Adrenal gland (tissue), 12 donors: ENCODE measurements around the gene PPP1R16B. TPM values are rescaled to one million over a fixed set of nuclear protein-coding genes. Genes with fewer than 3 reads are reported as not detected.

Experiments
- DNase-seq, 7 donors: peaks; one replicate each; pipeline ENCODE4 v3.0.0-alpha.2; 2019 to 2020
- H3K27ac ChIP-seq, 5 donors: fragments of 200-600 bp; sonication (generic) in 4 of 5; 1 replicate in 3 of 5; 2 replicates in 2 of 5; pipeline versions ENCODE4 v1.5.1 to v1.8.0; 2016 to 2020; ENCODE audit warnings: mild to moderate bottlenecking in 1 of 5
- H3K27me3 ChIP-seq: fragments of 200-600 bp; 2 replicates; pipeline ENCODE4 v1.8.0; 2021
- H3K36me3 ChIP-seq, 2 donors: fragments of 200-600 bp; replicated peaks in 1 of 2; 1 replicate in 1 of 2; 2 replicates in 1 of 2; pipeline versions ENCODE4 v1.5.1 to v1.8.0; 2018 to 2022
- H3K4me1 ChIP-seq, 2 donors: fragments of 200-600 bp; replicated peaks in 1 of 2; 1 replicate in 1 of 2; 2 replicates in 1 of 2; pipeline versions ENCODE4 v1.5.1 to v1.8.0; 2018 to 2021
- H3K4me3 ChIP-seq, 4 donors: fragments of 200-600 bp; sonication (generic) in 3 of 4; one replicate each; pipeline ENCODE4 v1.5.1; 2016 to 2018
- H3K9me3 ChIP-seq, 3 donors: fragments of 200-600 bp; sonication (generic) in 1 of 3; replicated peaks in 1 of 3; 1 replicate in 2 of 3; 2 replicates in 1 of 3; pipeline versions ENCODE4 v1.5.1 to v1.8.0; 2016 to 2021
- POLR2A ChIP-seq, 2 donors: fragments of 450-650 bp; IDR thresholded peaks; one replicate each; pipeline ENCODE4 v1.6.1; 2017; ENCODE audit warnings: antibody characterized with exemption in 2 of 2, mild to moderate bottlenecking in 2 of 2, moderate library complexity in 1 of 2
- WGBS, 4 donors: extraction: QIAGEN DNeasy Blood & Tissue Kit in 2 of 4; methylation state at CpG; one replicate each; pipeline versions ENCODE4 v1.1.5 to v1.1.7; 2013 to 2017; 5-methylcytosine and 5-hydroxymethylcytosine counted together
- intact Hi-C, 2 donors: fragments of 100-400 bp; cut with DNase I; formaldehyde crosslinking; loops; one replicate each; pipeline versions ENCODE4 v1.14.1 to v1.15.0; 2022 to 2023
- polyA plus RNA-seq, 3 donors: library from polyadenylated mRNA; stranded (reverse); fragments of 200-250 nt in 2 of 3; fragments of 350-450 nt in 1 of 3; fragmentation: Illumina TruSeq in 1 of 3; extraction: RNeasy Lipid Tissue Mini Kit (QIAGEN cat#74804) in 1 of 3; gene quantifications; one replicate each; pipeline ENCODE4 v1.2.3, GENCODE V29; 2013 to 2014
- total RNA-seq, 9 donors: library from RNA; depleted of rRNA in 4 of 9; stranded (reverse); fragments of >200 nt in 4 of 9; fragments of 120-200 nt in 1 of 9; fragmentation: NEBNext Ultra II Directional in 1 of 9; extraction: Animal tissue kit (Norgen Biotek cat#: 25700) in 1 of 9; gene quantifications; one replicate each; pipeline versions ENCODE4 v1.1.0 to v1.2.4, GENCODE V29; 2013 to 2023
- TF ChIP-seq, protein P1 (sequence below), 6 experiments: fragments of 450-650 bp in 4 of 6; fragments of 200-600 bp in 2 of 6; sonication (generic) in 1 of 6; IDR thresholded peaks; 1 replicate in 5 of 6; 2 replicates in 1 of 6; pipeline versions ENCODE4 v1.5.1 to v1.8.0; 2016 to 2021; ENCODE audit warnings: antibody characterized with exemption in 6 of 6, mild to moderate bottlenecking in 2 of 6, moderate library complexity in 1 of 6
- donor health status: healthy with polysubstance abuse.
- donor health status: Bipolar disorder and iron deficiency.
- donor health status: DM: yes; HTN: yes; CAD: no.
- donor health status: DM: no; HTN: no; CAD: no.
- donor health status: DM: no; HTN: no; CAD: no.
- donor health status: DM: yes; HTN: yes; CAD: no.

The PPP1R16B gene
- total and polyA plus RNA-seq, 12 donors: 1.8 to 18.3 (median 9.2) TPM

DNA sequence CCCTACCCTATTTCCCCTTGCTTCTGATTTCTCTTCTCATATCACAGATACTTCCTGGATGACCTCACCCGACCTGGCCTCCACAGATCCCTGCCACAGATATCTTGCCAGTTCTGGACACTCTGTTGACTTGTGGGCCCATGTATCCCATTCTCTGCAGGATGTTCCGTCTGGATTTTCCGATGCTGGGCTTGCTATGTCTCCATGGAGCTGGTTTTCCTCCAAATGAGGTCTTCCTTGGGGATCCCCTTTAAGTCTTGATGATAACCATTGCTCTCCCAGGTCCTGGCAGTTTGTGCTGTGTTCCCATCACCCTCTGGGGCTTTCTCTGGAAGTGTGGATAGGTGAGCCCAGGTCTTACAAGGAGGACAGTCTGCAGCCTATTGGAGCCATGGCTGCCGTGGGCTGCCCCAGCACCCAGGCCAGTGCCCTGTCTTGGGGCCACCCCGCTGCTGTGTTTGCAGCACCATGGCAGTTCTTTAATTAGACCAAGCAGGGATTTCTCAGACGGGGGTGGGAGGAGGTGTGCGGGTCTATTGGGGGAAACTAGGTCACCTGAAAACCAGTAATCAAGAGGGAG, 23.9 kb downstream of the PPP1R16B start:
- no peaks in the 10 kb centered on the region for H3K36me3 ChIP-seq
- H3K4me3 ChIP-seq: no peak overlapping the region
- no peak for DNase-seq
- 81 to 93% (median 85%) methylated on average over 5 to 7 of the region's 7 CpGs for WGBS, 4 donors
- H3K9me3 ChIP-seq: no peaks in the 10 kb centered on the region
- peaks cover 0 to 6% of the 10 kb centered on the region in 2 donors for H3K4me1 ChIP-seq
- TF ChIP-seq, protein P1, sequence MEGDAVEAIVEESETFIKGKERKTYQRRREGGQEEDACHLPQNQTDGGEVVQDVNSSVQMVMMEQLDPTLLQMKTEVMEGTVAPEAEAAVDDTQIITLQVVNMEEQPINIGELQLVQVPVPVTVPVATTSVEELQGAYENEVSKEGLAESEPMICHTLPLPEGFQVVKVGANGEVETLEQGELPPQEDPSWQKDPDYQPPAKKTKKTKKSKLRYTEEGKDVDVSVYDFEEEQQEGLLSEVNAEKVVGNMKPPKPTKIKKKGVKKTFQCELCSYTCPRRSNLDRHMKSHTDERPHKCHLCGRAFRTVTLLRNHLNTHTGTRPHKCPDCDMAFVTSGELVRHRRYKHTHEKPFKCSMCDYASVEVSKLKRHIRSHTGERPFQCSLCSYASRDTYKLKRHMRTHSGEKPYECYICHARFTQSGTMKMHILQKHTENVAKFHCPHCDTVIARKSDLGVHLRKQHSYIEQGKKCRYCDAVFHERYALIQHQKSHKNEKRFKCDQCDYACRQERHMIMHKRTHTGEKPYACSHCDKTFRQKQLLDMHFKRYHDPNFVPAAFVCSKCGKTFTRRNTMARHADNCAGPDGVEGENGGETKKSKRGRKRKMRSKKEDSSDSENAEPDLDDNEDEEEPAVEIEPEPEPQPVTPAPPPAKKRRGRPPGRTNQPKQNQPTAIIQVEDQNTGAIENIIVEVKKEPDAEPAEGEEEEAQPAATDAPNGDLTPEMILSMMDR (IDR thresholded peaks at IDR 0.05): no peak
- no peak for TF ChIP-seq POLR2A (IDR thresholded peaks at IDR 0.05)
- intact Hi-C loops: no loop called here
- H3K27ac ChIP-seq: no peak overlapping the region
- H3K27me3 ChIP-seq: no peaks in the 10 kb centered on the region

DNA sequence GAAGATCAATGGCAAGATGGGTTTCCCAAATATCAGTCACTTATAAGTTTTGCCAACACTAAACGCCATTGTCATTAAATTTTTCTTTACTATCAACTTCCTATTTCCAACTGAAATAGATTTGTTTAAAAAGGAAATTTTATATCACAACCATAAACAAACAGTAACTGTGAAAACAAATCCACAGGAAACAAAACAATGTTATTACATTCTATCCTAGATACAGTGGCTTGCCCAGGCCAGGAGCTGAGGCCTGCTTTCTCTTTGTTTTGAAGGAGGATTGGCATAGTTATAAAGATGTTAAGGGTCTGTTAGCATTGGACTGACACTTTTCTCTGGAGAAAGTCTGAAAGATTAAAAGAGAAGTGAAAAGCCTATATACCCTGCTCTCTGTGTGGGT, 24.9 kb downstream of the PPP1R16B start:
- DNase-seq: no peak
- H3K27ac ChIP-seq: no peak overlapping the region
- no peaks in the 10 kb centered on the region for H3K36me3 ChIP-seq
- 71 to 88% (median 85%) methylated on average over 1 of the region's 1 CpG for WGBS, 4 donors
- H3K9me3 ChIP-seq: no peaks in the 10 kb centered on the region
- H3K4me1 ChIP-seq: peaks cover 0 to 6% of the 10 kb centered on the region in 2 donors
- H3K4me3 ChIP-seq: no peak overlapping the region
- H3K27me3 ChIP-seq: no peaks in the 10 kb centered on the region
- TF ChIP-seq, protein P1 (IDR thresholded peaks at IDR 0.05): no peak
- TF ChIP-seq POLR2A (IDR thresholded peaks at IDR 0.05): no peak
- intact Hi-C loops: no loop called here

DNA sequence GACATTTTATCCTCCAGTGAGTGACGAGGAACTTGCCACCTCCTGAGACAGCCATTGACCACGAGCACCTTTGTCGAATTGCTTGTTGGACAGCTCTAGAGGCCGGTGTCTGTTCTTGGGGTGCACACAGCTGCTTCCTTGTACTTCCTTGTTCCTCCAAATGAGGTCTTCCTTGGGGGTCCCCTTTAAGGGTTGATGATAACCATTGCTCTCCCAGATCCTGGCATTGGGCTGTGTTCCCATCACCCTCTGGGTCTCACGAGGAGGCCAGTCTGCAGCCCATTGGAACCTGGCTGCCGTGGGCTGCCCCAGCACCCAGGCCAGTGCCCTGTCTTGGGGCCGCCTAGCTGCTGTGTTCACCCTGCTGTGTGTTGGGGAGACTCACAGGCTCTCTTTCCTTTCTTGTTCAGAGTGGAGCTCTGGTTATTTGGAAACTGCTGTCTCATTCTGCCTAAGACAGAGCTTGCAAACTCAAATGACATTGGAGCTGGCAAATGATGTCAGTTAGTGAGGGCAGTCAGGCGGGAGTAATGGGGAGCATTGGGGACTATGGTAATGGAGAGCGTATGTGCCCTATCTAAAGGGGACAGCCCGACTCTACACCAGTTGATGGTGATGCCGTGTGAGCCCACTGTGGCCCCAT, 25.7 kb downstream of the PPP1R16B start:
- Histone ChIP-seq H3K27me3 (no peaks in the 10 kb centered on the region), H3K4me1 (peaks cover 0 to 6% of the 10 kb centered on the region in 2 donors), H3K4me3 (no peak overlapping the region), H3K27ac (no peak overlapping the region), H3K36me3 (no peaks in the 10 kb centered on the region), H3K9me3 (no peaks in the 10 kb centered on the region)
- no peak for TF ChIP-seq POLR2A (IDR thresholded peaks at IDR 0.05)
- TF ChIP-seq, protein P1 (IDR thresholded peaks at IDR 0.05): no peak
- DNase-seq: no peak
- 80 to 92% (median 87%) methylated on average over 8 to 11 of the region's 11 CpGs for WGBS, 4 donors
- intact Hi-C loops: no loop called here

DNA sequence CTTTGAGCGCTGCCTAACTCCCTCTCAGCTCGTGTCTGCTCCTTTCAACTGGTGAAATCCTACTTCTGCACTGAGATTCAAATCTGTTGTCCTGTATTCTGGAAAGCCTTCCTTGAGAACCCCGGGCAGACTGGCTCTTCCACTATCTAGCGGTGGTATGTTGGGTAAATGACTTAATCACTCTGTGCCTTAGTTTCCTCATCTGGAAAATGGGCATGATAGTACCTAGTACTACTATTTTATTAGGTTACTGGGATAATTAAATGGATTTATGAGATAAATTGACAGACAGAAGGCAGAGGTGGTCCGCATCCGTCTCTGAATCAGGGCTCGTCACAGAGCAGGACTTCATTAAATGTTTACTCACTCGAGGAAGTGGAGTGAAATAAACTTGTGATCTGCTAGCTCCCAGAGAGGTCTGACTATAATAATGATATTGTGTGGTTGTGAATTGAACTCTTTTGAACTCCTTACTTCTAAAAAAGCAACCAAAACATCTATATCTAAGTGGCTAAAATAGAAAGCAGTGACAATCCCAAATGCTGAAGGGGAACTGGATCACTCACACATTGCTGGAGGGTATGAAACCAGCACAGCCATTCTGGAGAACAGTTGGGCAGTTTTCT, 26.6 kb downstream of the PPP1R16B start:
- intact Hi-C loops: no loop called here
- no peak for TF ChIP-seq POLR2A (IDR thresholded peaks at IDR 0.05)
- TF ChIP-seq, protein P1 (IDR thresholded peaks at IDR 0.05): no peak
- Histone ChIP-seq H3K27me3 (no peaks in the 10 kb centered on the region), H3K4me1 (peaks cover 0 to 6% of the 10 kb centered on the region in 2 donors), H3K9me3 (no peaks in the 10 kb centered on the region), H3K4me3 (no peak overlapping the region), H3K36me3 (no peaks in the 10 kb centered on the region), H3K27ac (no peak overlapping the region)
- 79 to 91% (median 84%) methylated on average over 8 of the region's 8 CpGs for WGBS, 4 donors
- no peak for DNase-seq
